PFSK-1 (cell line): ENCODE results near the gene BOLA2B. TPM values are rescaled to one million over a fixed set of nuclear protein-coding genes. Genes with fewer than 3 reads are reported as not detected.
"Not testable (repeated sequence)": the region's sequence is repeated elsewhere in the genome, so short reads cannot be mapped to it uniquely, and the experiment has no call there.

Source experiments
- FOXP2 ChIP-seq: optimal IDR thresholded peaks from 2 replicates; pipeline ENCODE3; 2011; ENCODE audit warnings: borderline replicate concordance, control low read depth, inconsistent platforms; ENCODE audit not compliant: insufficient read depth; ENCODE audit errors: extremely low read length, extremely low read depth
- POLR2AphosphoS5 ChIP-seq: IDR thresholded peaks from 2 replicates; pipeline ENCODE4 v1.6.1; 2012; ENCODE audit warnings: low read depth, mild to moderate bottlenecking, control low read depth, low read length, moderate library complexity
- SIN3A ChIP-seq: IDR thresholded peaks from 2 replicates; pipeline ENCODE4 v1.6.1; 2012; ENCODE audit warnings: mild to moderate bottlenecking, low read length, moderate library complexity, borderline replicate concordance; ENCODE audit not compliant: insufficient read depth
- TAF1 ChIP-seq: IDR thresholded peaks from 2 replicates; pipeline ENCODE4 v1.6.1; 2012; ENCODE audit warnings: low read length, control low read depth, borderline replicate concordance; ENCODE audit not compliant: insufficient read depth
- polyA plus RNA-seq: library from polyadenylated mRNA; unstranded; fragments of >200 nt; gene quantifications from one replicate; pipeline ENCODE4 v1.2.1, GENCODE V29; 2012; ENCODE audit warnings: low read depth, missing spikeins; ENCODE audit not compliant: insufficient read length
- TF ChIP-seq, protein P1 (sequence below), 2 experiments: IDR thresholded peaks; 2 replicates each; pipeline versions ENCODE4 v1.6.1 to v1.8.0; 2011 to 2012; ENCODE audit warnings: low read depth in 2 of 2, low read length in 2 of 2, control low read depth in 1 of 2, inconsistent platforms in 1 of 2, mild to moderate bottlenecking in 1 of 2, moderate library complexity in 1 of 2; ENCODE audit not compliant: insufficient read depth in 1 of 2

Gene BOLA2B
- 386 TPM for polyA plus RNA-seq

- TF ChIP-seq TAF1, POLR2AphosphoS5: not testable (repeated sequence)
- TF ChIP-seq, protein P1, sequence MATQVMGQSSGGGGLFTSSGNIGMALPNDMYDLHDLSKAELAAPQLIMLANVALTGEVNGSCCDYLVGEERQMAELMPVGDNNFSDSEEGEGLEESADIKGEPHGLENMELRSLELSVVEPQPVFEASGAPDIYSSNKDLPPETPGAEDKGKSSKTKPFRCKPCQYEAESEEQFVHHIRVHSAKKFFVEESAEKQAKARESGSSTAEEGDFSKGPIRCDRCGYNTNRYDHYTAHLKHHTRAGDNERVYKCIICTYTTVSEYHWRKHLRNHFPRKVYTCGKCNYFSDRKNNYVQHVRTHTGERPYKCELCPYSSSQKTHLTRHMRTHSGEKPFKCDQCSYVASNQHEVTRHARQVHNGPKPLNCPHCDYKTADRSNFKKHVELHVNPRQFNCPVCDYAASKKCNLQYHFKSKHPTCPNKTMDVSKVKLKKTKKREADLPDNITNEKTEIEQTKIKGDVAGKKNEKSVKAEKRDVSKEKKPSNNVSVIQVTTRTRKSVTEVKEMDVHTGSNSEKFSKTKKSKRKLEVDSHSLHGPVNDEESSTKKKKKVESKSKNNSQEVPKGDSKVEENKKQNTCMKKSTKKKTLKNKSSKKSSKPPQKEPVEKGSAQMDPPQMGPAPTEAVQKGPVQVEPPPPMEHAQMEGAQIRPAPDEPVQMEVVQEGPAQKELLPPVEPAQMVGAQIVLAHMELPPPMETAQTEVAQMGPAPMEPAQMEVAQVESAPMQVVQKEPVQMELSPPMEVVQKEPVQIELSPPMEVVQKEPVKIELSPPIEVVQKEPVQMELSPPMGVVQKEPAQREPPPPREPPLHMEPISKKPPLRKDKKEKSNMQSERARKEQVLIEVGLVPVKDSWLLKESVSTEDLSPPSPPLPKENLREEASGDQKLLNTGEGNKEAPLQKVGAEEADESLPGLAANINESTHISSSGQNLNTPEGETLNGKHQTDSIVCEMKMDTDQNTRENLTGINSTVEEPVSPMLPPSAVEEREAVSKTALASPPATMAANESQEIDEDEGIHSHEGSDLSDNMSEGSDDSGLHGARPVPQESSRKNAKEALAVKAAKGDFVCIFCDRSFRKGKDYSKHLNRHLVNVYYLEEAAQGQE (IDR thresholded peaks at IDR 0.05; ENCODE audit: insufficient read depth in 1 of 2, low read depth in 2 of 2, low read length in 2 of 2): not testable (repeated sequence)
Measured at GRCh38 chr16:30193615-30194014, at the start of gene BOLA2B, which contains the start of gene SLX1A. Gene BOLA2B, minus strand, starts transcription at chr16:30193666. Its CDS starts 71 bp downstream, at chr16:30193595. Gene SLX1A, plus strand, starts transcription at chr16:30193875. Its CDS starts 210 bp downstream, at chr16:30194085.

GRCh38 chr16:30199049-30199448 lies 5.6 kb upstream of the BOLA2B start, which contains the start of gene SULT1A3:
Gene SULT1A3, plus strand, starts transcription at chr16:30199255. Its CDS starts 1,474 bp downstream, at chr16:30200729.
- TF ChIP-seq, protein P1 (IDR thresholded peaks at IDR 0.05; ENCODE audit: insufficient read depth in 1 of 2, low read depth in 2 of 2, low read length in 2 of 2): not testable (repeated sequence)
- not testable (repeated sequence) for TF ChIP-seq TAF1, POLR2AphosphoS5

DNA sequence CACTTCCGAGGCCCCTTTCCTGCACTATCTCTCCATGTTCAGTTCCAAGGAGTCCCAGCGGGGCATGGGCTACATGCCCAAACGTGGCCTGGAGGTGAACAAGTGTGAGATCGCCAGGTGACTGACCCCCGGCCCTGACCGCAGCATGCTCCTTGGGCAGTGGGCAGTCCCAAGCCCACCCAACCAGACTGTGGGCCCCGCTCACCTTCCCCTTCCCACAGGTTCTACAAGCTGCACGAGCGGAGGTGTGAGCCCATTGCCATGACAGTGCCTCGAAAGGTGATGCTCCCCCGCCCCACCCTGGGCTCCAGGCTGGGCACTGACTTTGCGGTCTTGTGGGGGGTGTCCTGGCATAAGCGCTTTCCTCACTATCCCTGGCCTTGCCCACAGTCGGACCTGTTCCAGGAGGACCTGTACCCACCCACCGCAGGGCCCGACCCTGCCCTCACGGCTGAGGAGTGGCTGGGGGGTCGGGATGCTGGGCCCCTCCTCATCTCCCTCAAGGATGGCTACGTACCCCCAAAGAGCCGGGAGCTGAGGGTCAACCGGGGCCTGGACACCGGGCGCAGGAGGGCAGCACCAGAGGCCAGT lies 5.4 kb downstream of the BOLA2B start:
- TF ChIP-seq POLR2AphosphoS5 (no peak), TAF1 (no peak), SIN3A (no peak), FOXP2 (no peak)
- TF ChIP-seq, protein P1 (IDR thresholded peaks at IDR 0.05; ENCODE audit: insufficient read depth in 1 of 2, low read depth in 2 of 2, low read length in 2 of 2): no peak

GRCh38 chr16:30187556-30187865 lies 6.0 kb downstream of the BOLA2B start:
- no peak for TF ChIP-seq SIN3A
- TF ChIP-seq FOXP2: no peak
- no peak for TF ChIP-seq TAF1
- TF ChIP-seq POLR2AphosphoS5: no peak

- TF ChIP-seq TAF1 (no peak), SIN3A (no peak), POLR2AphosphoS5 (no peak), FOXP2 (peak; percentile 26)
- TF ChIP-seq, protein P1 (IDR thresholded peaks at IDR 0.05; ENCODE audit: insufficient read depth in 1 of 2, low read depth in 2 of 2, low read length in 2 of 2): no peak
Measured at GRCh38 chr16:30186782-30187555, 6.5 kb downstream of the BOLA2B start.
